Fibroblast of lung (primary cell): ENCODE measurements around the gene CIITA.

Experiments used
- EZH2 ChIP-seq: IDR thresholded peaks from 2 replicates; pipeline ENCODE4 v1.5.1; 2012; ENCODE audit warnings: low read length, control low read depth, mild to moderate bottlenecking; ENCODE audit errors: missing control alignments
- TF ChIP-seq, protein P1 (sequence below), 2 donors: IDR thresholded peaks in 1 of 2; conservative IDR thresholded peaks in 1 of 2; 1 replicate in 1 of 2; 2 replicates in 1 of 2; pipeline ENCODE4 v1.5.1; 2011 to 2012; ENCODE audit warnings: low read length in 2 of 2, control low read depth in 1 of 2, inconsistent platforms in 1 of 2, low read depth in 1 of 2, mild to moderate bottlenecking in 1 of 2

DNA sequence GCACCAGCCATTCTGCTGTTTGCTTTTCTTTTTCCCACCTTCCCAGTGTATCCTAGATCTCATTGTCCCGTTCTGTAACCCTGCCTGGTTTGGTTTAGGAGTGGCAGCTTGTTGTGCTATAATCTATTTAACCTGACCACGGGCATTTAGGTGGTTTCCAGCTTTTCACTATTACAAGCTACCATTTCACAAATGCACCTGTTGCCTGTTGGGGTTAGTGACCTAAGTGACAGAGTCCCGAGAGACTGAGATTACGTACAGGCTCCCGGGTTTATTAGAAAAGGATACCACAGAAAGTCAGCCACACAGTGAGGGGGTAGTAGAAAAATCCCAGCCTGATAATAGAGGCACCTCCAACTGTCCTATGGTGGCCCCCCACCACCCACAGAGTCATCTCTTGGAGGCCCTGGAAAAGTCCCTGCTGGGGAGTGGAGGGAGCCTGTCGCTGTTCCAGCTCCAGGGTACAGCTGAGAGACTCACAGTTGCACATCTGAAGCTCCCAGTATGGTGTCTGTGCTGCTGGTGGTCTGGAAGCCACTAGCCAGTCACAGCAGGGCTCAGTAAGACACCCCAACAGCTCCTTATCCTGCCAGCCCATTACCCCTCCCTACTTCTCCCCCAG is 88.5 kb downstream of the CIITA start:
- TF ChIP-seq, protein P1, sequence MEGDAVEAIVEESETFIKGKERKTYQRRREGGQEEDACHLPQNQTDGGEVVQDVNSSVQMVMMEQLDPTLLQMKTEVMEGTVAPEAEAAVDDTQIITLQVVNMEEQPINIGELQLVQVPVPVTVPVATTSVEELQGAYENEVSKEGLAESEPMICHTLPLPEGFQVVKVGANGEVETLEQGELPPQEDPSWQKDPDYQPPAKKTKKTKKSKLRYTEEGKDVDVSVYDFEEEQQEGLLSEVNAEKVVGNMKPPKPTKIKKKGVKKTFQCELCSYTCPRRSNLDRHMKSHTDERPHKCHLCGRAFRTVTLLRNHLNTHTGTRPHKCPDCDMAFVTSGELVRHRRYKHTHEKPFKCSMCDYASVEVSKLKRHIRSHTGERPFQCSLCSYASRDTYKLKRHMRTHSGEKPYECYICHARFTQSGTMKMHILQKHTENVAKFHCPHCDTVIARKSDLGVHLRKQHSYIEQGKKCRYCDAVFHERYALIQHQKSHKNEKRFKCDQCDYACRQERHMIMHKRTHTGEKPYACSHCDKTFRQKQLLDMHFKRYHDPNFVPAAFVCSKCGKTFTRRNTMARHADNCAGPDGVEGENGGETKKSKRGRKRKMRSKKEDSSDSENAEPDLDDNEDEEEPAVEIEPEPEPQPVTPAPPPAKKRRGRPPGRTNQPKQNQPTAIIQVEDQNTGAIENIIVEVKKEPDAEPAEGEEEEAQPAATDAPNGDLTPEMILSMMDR (conservative IDR thresholded peaks at IDR 0.05 in 1 of 2, IDR thresholded peaks at IDR 0.05 in 1 of 2; ENCODE audit: low read depth in 1 of 2, low read length in 2 of 2) = no peak
- TF ChIP-seq EZH2 = no peak
